HG03521 (cell line): ENCODE results near the gene TUB.

ENCODE experiments used
- ATAC-seq: cut with Tn5 transposase; IDR thresholded peaks from one replicate; pipeline ENCODE4 v1.9.1; 2021; ENCODE audit warnings: mild to moderate bottlenecking, moderate library complexity; ENCODE audit not compliant: unreplicated experiment

The TUB gene

DNA sequence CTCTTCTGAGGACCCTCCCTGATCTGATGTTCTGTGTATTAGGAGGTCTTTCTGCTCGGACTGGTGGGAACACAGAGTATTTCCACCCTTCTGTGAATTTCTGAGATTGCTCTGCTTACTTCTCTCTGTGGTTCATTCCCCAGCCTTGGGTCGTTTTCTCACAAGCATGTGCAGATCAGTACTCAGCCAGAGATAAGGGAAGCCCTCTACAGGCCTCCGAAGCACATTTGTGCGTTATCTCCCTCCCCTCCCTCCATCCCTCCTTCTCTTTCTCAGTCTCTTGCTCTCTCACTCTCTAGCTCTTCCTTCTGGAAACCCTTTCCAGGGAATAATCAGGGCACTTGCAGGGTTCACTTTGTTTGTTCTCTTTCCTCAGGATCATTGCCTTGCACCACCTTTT, 35.2 kb upstream of the TUB start:
- ATAC-seq, result no peak

DNA sequence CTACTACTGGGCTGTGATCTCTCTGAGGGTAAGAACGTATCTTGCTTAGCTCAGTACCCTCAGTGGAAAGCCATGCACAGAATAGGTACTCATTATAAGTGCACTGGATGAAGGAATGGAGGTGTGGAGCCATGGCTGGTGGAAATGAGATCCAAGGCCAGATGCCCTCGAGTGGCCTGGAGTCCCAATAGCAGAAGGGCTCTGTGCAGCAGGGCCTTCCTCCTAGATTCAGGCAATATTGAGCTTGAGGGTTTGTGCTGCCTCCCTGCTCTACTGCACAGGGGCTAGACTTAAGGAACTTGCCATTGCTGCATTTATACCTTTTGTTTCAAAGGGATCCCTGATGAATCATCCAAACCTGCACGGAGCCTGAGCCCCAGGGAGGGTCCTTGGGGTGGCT, 33.6 kb upstream of the TUB start:
- no peak for ATAC-seq

DNA sequence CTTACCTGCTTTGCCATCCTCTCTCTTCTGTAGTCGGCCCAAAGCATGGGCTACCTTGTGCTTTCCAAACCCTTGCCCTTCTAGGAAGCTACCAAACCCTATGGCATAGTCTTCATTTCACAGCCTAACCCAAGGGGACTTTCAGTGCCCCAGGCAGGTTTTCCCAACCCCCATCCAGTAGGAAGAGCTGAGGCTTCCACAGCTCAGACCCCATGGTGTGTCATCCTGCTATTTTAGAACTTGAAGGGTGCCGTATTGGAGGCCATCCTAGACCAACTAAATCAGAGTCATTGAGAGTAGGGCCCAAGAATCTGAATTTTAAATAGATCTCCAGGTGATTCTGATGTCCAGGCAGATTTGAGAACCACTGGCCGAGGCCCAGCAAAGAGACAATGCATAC, 31.9 kb upstream of the TUB start:
- no peak for ATAC-seq

GRCh38 chr11:8055091-8055835, 25.7 kb upstream of the TUB start:
- no peak for ATAC-seq

DNA sequence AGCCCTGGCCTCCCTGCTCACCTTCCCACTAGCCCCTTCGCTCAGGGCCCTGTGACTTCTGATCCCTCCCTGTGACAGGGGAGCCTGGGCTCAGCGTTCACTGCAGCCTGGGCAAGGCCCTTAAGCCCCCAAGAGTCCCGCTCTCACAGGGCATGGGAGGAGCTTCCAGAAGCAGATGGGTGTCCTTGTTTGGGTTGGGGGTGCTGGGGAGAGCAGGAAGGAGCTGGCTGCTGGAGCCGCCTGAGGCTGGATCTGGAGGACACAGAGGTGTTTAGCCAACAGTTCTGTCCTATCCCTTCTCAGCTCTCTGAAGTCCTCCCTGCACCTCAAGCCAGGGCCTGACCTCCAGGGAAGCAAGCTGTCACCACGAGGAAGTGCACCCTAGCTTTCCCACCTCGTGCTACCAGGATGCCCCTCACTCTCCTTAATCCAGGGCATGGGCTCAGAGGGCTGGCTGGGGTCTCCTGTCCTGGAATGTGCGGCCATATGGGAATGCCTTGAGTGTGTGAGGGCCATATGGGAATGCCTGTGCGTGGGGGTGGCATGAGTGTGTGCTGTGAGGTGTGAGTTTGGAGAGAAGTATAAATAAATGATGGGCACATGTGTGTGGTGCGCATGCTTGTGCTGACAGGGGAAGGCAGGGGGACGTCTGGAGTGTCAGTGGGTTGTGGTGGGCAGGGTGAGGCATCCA, 25.0 kb upstream of the TUB start:
- no peak for ATAC-seq

DNA sequence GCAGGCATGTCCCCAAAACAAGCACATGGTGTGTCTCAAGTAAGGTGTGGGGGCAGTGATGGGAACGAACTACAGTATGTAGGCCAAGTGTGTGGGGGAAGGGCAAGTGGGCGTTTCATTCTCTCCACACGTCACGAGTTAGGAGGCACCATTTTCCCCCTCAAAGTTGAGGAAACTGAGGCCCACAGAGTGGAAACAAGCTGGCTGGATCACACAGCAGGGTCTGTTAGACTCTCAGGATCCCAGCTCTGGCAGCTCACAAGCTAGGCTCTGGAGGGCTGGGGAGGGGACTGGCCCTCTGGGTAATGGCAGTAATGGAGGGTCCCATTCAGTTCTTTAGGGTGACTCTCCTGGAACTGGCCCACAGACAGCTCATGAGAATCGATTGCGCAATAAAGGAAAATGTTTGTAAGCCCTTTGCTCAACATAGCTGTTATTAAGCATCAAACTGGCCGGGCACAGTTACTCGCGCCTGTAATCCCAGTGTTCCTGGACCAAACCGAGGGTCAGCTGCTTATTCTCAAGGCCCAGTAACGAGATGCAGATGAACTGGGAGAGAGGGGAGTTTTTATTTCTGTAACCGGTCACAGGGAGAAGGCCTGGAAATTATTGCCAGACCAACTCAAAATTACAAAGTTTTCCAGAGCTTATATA, 24.1 kb upstream of the TUB start:
- ATAC-seq, result no peak

GRCh38 chr11:8058216-8058615, 22.8 kb upstream of the TUB start:
- ATAC-seq, result no peak

DNA sequence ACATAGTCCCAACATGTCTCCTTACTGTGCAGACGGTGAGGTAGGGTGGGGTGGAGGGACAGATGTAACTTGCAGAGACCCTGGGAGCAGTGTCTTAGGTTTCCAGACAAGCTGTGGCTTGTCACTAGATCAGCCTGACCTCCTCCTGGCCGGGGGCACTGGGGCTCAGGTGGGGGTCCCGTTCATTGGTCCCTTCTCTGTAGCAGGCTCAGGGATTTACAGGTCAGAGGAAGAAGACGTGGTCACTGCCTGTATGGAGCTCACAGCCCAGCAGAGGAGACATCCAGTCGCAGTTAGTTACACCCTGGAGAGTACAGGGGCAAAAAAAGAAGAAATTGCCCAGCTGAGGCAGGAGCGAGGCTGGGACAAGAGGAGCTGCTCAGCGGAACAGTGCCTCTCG, 22.0 kb upstream of the TUB start:
- ATAC-seq, result no peak

DNA sequence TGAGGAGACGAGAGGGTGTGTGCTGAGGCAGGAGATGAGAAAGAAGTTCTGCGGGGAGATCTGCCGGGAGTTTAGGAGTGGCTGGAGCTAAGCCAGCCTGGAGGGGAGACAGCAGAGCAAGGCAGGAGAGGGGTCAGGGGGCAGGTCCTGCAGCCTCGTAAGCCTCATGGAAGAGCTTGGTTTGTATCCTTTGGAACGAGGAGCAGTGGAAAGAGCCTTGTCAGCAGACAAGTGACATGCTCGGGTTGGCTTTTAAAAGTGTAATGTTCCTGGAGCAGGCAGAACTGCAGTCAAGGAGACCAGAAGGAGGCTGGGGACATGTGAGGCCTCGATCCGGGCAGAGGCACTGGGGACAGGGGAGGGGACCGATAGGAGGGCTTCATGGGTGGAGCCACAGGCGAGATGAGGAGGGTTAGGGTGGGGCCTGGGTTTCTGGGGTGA, 21.4 kb upstream of the TUB start:
- no peak for ATAC-seq

DNA sequence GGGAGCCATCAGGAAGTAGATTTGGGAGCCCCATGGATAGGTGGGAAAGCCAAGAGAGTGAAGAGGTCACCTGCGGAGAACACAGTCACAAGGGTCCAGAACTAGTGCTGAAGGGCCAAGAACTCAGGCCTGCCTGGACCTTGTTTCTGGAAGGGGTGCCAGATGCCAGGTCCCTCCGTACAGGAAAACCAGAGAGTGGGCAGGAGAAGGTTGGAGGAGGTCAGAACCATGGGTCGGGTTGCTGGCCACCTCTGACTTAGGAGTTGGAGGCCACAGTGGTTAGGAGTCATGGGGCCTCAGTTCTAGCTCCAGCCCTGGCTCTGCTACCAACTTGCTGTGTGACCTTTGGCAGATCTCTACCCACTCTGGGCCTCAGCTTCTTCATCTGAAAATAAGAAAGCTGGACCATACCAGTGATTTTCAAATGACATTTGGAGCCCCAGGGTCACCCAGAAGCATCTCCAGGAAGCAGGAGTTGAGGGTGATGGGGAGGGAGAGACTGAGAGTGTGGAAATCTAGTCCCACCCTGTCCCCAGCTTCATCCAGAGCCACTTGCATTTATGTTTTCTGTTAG, 20.8 kb upstream of the TUB start:
- ATAC-seq, result no peak

DNA sequence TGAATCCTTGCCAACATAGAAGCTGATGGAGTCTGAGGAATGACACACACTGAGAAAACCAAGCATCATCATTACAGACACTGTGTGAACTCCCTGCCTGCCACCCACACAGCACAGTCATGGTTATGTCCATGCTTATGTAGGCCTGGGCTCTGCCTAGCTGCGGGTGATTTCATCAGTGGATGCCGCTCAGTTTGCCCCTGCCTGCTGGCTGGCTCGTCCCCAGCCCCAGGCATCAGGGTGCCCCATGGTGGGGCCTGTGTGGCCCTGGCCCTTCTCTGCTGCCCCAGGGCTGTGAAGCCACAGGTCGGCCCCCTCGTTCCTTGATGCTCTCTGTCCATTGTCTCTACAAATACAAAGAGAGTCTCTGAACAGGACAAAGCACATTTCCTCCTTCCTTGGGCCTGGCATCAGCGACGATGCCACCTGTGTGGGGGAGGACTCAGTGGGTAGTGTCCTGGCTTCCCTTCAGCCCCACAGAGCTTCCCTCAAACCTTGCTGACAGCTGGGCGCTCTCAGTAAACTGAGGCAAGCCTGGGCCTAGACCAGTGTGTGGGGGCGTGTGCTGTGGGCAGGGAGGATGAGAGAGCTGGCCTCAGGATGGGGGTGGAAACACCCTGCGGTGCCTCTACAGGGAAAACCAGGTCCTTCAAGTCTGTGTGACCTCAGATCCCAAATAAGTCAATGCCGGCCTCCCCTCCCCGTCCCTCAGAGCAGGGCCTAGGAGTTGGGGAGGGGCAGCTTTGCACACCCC, 20.0 kb upstream of the TUB start:
- no peak for ATAC-seq

- no peak for ATAC-seq
These were observed 19.2 kb upstream of the TUB start for GRCh38 chr11:8061555-8062428.

DNA sequence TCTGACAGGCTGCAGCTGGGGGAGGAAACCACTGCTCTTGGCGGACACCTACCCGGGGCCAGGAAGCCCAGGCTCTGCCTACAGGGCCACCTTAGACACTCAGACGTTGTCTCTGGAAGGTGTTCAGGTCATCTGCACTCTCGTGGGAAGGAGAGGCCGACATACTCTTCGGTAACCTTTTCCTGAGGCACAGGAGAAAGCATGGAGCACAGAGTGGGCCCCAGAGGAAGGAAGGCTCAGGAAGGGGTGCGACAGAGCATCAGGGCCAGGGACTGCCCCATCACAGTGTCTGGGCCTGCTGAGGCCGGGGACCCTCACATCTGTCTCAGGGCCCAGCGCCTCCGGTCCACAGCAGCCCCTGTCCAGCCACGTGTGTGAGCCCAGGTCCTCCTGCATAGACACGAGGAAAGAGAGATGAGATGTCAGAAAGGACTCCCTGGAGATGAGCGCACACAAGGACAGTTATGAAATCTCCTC, 18.2 kb upstream of the TUB start:
- no peak for ATAC-seq

- no peak for ATAC-seq
These were observed 17.7 kb upstream of the TUB start for GRCh38 chr11:8063324-8063723.

GRCh38 chr11:8065031-8065430, 16.0 kb upstream of the TUB start:
- ATAC-seq, result no peak

DNA sequence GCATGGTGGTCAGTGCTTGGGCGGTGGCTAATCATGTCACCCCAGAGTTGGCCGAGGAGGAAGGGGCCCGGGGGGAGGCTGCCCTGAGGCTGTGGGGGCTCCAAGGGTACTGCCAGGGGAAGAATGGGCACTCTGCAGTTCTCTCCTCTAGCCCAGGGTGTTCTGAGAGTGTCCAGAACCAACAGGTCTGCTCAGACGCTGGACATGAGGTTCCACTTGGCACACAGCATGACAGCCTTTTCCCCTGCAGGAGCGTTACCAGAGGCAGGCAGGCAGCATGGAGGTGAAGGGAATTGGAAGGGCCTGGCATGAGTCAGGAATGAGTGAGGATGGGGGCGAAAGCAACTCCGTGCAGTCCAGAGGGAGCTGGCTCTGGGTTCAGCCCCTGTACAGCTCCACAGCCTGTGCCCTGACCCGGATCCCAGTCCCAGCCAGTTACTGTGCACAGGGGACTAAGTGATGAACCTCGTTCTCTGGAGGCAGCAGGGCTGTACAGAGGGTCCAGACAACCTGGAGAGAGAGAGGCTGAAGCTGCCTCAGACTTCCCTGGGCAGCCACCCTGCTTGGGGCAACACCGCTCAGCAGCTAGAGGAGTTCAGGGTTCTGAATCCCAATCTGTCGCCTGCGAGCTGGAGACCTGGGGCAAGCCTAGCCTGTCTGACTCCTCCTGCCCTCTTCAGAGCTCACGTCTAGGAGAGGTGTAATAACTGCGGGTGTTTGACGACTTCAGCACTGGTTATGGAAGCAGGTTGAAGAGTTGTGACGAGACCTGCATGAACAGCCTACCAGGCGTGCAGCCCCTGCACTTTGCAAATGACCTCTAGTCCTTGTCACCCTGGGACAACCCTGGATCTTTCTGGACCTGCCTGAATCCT, 14.7 kb upstream of the TUB start:
- no peak for ATAC-seq

GRCh38 chr11:8066911-8067455, 14.0 kb upstream of the TUB start:
- ATAC-seq, result no peak

- no peak for ATAC-seq
These were observed 13.5 kb upstream of the TUB start for GRCh38 chr11:8067567-8067928.
